ENCODE measurements around the gene UGT1A9.

DNA sequence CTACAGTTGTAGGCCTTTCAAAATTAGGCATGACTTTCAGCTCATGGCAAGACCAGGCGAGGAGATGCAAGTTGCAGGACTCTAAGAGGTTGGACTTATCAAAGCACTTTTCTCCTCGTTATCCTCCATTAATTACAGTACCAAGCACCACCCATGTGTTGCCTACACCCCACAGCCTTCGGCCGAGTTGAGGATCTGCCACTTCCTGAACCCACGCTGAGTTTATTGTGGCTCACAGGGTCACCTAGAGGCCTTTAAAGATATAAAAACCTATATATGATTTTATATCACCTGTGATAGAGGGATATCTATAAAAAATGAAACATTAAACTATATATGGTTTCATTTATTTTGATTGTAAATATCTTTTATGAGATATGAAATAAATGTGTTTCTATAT, 32.9 kb upstream of the UGT1A9 start:
- TF ChIP-seq, protein P1, sequence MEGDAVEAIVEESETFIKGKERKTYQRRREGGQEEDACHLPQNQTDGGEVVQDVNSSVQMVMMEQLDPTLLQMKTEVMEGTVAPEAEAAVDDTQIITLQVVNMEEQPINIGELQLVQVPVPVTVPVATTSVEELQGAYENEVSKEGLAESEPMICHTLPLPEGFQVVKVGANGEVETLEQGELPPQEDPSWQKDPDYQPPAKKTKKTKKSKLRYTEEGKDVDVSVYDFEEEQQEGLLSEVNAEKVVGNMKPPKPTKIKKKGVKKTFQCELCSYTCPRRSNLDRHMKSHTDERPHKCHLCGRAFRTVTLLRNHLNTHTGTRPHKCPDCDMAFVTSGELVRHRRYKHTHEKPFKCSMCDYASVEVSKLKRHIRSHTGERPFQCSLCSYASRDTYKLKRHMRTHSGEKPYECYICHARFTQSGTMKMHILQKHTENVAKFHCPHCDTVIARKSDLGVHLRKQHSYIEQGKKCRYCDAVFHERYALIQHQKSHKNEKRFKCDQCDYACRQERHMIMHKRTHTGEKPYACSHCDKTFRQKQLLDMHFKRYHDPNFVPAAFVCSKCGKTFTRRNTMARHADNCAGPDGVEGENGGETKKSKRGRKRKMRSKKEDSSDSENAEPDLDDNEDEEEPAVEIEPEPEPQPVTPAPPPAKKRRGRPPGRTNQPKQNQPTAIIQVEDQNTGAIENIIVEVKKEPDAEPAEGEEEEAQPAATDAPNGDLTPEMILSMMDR (IDR thresholded peaks at IDR 0.05) = no peak
- TF ChIP-seq EZH2 (IDR thresholded peaks at IDR 0.05) = no peak
